Thyroid gland (tissue), 4 donors: Measurements from ENCODE around the gene CACNB1. TPM values are rescaled to one million over a fixed set of nuclear protein-coding genes. Genes with fewer than 3 reads are reported as not detected.

Experiments
- DNase-seq, 2 donors: peaks; one replicate each; pipeline ENCODE4 v3.0.0-alpha.2; 2019
- H3K27ac ChIP-seq, 3 donors: fragments of 200-600 bp; sonication (generic); 1 replicate in 2 of 3; 2 replicates in 1 of 3; pipeline ENCODE4 v1.5.1; 2016 to 2019; ENCODE audit warnings: mild to moderate bottlenecking in 1 of 3, moderate library complexity in 1 of 3
- H3K27me3 ChIP-seq: fragments of 200-600 bp; sonication (generic); one replicate; pipeline ENCODE4 v1.5.1; 2019
- H3K36me3 ChIP-seq, 2 donors: fragments of 200-600 bp; sonication (generic); one replicate each; pipeline ENCODE4 v1.5.1; 2016 to 2019
- H3K4me1 ChIP-seq, 2 donors: fragments of 200-600 bp; sonication (generic); one replicate each; pipeline ENCODE4 v1.5.1; 2017 to 2019
- H3K4me3 ChIP-seq, 3 donors: fragments of 200-600 bp; sonication (generic); replicated peaks in 1 of 3; 1 replicate in 2 of 3; 2 replicates in 1 of 3; pipeline ENCODE4 v1.5.1; 2016; ENCODE audit warnings: mild to moderate bottlenecking in 1 of 3
- H3K9me3 ChIP-seq: fragments of 200-600 bp; sonication (generic); one replicate; pipeline ENCODE4 v1.5.1; 2017
- CTCF ChIP-seq, 6 experiments: fragments of 200-600 bp in 3 of 6; fragments of 450-650 bp in 3 of 6; sonication (generic) in 3 of 6; IDR thresholded peaks; one replicate each; pipeline ENCODE4 v1.5.1; 2016 to 2019; ENCODE audit warnings: antibody characterized with exemption in 6 of 6, mild to moderate bottlenecking in 2 of 6, inconsistent platforms in 1 of 6, moderate library complexity in 1 of 6
- POLR2A ChIP-seq, 2 donors: fragments of 450-650 bp; IDR thresholded peaks; one replicate each; pipeline ENCODE4 v1.6.1; 2017; ENCODE audit warnings: antibody characterized with exemption in 2 of 2, mild to moderate bottlenecking in 2 of 2, moderate library complexity in 1 of 2
- WGBS, 2 donors: methylation state at CpG; one replicate each; pipeline ENCODE4 v1.1.5; 2017; 5-methylcytosine and 5-hydroxymethylcytosine counted together
- intact Hi-C: fragments of 100-400 bp; cut with DNase I; formaldehyde crosslinking; loops from one replicate; pipeline ENCODE4 v1.15.1; 2023
- total RNA-seq, 4 donors: library from RNA; depleted of rRNA; stranded (reverse); fragments of >200 nt; gene quantifications; one replicate each; pipeline ENCODE4 v1.2.3, GENCODE V29; 2016

CACNB1 gene
- total RNA-seq, 4 donors from 2014 or later = 5.8 to 10.1 (median 7.8) TPM

GRCh38 chr17:39200957-39201510 lies 3.6 kb upstream of the CACNB1 start:
- Histone ChIP-seq H3K9me3 (no peaks in the 10 kb centered on the region), H3K4me1 (peaks cover 31 to 34% of the 10 kb centered on the region in 2 donors), H3K4me3 (peak overlapping the region; percentile 75 to 81 (median 79)), H3K27me3 (no peaks in the 10 kb centered on the region), H3K36me3 (peaks cover 38 to 41% of the 10 kb centered on the region in 2 donors), H3K27ac (peak overlapping the region; percentile 96 to 100 (median 96))
- TF ChIP-seq POLR2A (IDR thresholded peaks at IDR 0.05) (no peak), CTCF (IDR thresholded peaks at IDR 0.05) (no peak)
- DNase-seq = no peak
- WGBS, 2 donors = 38 to 49% methylated on average over 11 of the region's 11 CpGs
- intact Hi-C loops = no loop called here

- TF ChIP-seq CTCF (IDR thresholded peaks at IDR 0.05) (peak in 1 of 6 experiments; percentile 15), POLR2A (IDR thresholded peaks at IDR 0.05) (peak in 1 of 2 donors; percentile 78)
- H3K9me3 ChIP-seq = no peaks in the 10 kb centered on the region
- peak within 1 kb of the TSS; percentile 75 to 81 (median 79) for H3K4me3 ChIP-seq
- peaks cover 39 to 41% of the 10 kb centered on the region in 2 donors for H3K4me1 ChIP-seq
- H3K36me3 ChIP-seq = peaks cover 38 to 40% of the 10 kb centered on the region in 2 donors
- intact Hi-C loops = no loop called here
- peak within 1 kb of the TSS; percentile 96 to 100 (median 96) for H3K27ac ChIP-seq
- no peaks in the 10 kb centered on the region for H3K27me3 ChIP-seq
- 0% methylated on average over 15 to 39 of the region's 52 CpGs for WGBS, 2 donors
- peak; percentile 71 to 75 for DNase-seq
These were observed 2.8 kb upstream of the CACNB1 start, which contains the start of gene RPL19 for GRCh38 chr17:39200070-39200879. Gene RPL19 (plus strand): TSS chr17:39200283. CDS start chr17:39200345, 62 bp downstream.

GRCh38 chr17:39199820-39200069 lies 2.3 kb upstream of the CACNB1 start:
- WGBS, 2 donors = 0 to 2% methylated on average over 10 of the region's 10 CpGs
- peaks cover 42 to 47% of the 10 kb centered on the region in 2 donors for H3K4me1 ChIP-seq

GRCh38 chr17:39198186-39198566 lies 707 bp upstream of the CACNB1 start:
- no peak for TF ChIP-seq POLR2A (IDR thresholded peaks at IDR 0.05)
- TF ChIP-seq CTCF (IDR thresholded peaks at IDR 0.05) = no peak
- intact Hi-C loops = no loop called here
- Histone ChIP-seq H3K27ac (peak overlapping the region in 2 of 3 donors; percentile 56 to 74), H3K4me3 (peak overlapping the region in 1 of 3 donors; percentile 58), H3K4me1 (peaks cover 42 to 50% of the 10 kb centered on the region in 2 donors), H3K9me3 (no peaks in the 10 kb centered on the region), H3K36me3 (peaks cover 18 to 19% of the 10 kb centered on the region in 2 donors), H3K27me3 (no peaks in the 10 kb centered on the region)
- 85 to 94% methylated on average over 4 of the region's 4 CpGs for WGBS, 2 donors
- DNase-seq = no peak

More at GRCh38 chr17:39199820-39200069, 2.3 kb upstream of the CACNB1 start:
- H3K9me3 ChIP-seq = no peaks in the 10 kb centered on the region
- peak overlapping the region in 2 of 3 donors; percentile 75 to 81 for H3K4me3 ChIP-seq
- TF ChIP-seq POLR2A (IDR thresholded peaks at IDR 0.05) (no peak), CTCF (IDR thresholded peaks at IDR 0.05) (no peak)
- H3K27ac ChIP-seq = peak overlapping the region; percentile 96 to 100 (median 96)
- H3K27me3 ChIP-seq = no peaks in the 10 kb centered on the region
- peak; percentile 91 to 92 for DNase-seq
- intact Hi-C loops = no loop called here
- H3K36me3 ChIP-seq = peaks cover 33 to 35% of the 10 kb centered on the region in 2 donors
